Left colon (tissue), 2 donors: ENCODE measurements around the gene COL9A2. TPM values are rescaled to one million over a fixed set of nuclear protein-coding genes. Genes with fewer than 3 reads are reported as not detected.

Experiments used
- ATAC-seq: fragments of 200-7000 bp; cut with Tn5 transposase; one replicate; pipeline ENCODE4 v1.9.1; 2020; ENCODE audit warnings: mild to moderate bottlenecking, moderate library complexity
- DNase-seq, 2 donors: peaks; one replicate each; pipeline ENCODE4 v3.0.0-alpha.2; 2020
- intact Hi-C, 2 donors: fragments of 100-400 bp; cut with DNase I in 1 of 2; cut with micrococcal nuclease in 1 of 2; formaldehyde crosslinking; loops; one replicate each; pipeline versions ENCODE4 v1.11.2 to v1.14.0; 2022; cut with DNase I, micrococcal nuclease
- total RNA-seq, 2 donors: library from RNA; stranded (reverse); fragmentation: NEBNext Ultra II Directional; extraction: Animal tissue kit (Norgen Biotek cat#: 25700); gene quantifications; one replicate each; pipeline ENCODE4 v1.2.1, GENCODE V29; 2021
- donor health status: DM: no; HTN: no; CAD: no.
- donor health status: DM: yes; HTN: yes; CAD: no.

The COL9A2 gene
- total RNA-seq, 2 donors from 2014 or later: 3.7 to 5.7 TPM

GRCh38 chr1:40307186-40307585, 9.9 kb downstream of the COL9A2 start:
- no peak for DNase-seq
- intact Hi-C loops: no loop called here
- no peak for ATAC-seq

GRCh38 chr1:40306296-40306695, 10.8 kb downstream of the COL9A2 start:
- DNase-seq (no peak), ATAC-seq (no peak)
- intact Hi-C loops: no loop called here

DNA sequence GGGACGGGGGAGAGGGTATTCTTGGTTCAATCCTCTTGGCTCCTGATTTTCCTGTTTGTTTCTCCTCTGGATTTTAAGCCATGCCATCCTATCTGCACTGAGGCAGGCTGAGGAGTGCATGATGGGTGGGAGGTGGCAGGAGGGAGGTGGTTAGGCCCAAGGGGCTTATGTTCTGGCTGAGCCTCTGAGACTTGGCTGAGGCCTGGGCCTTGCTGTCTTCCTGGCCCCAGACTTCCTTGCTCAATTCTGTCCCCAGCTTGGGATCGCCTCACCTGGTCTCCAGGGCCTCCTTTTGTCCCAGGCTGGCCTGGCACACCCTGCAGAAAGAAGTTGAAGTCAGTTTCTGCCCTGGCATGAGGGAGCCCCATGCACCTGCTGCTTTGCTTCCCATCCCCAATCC, 11.2 kb downstream of the COL9A2 start:
- no peak for ATAC-seq
- intact Hi-C loops: no loop called here
- DNase-seq: no peak

GRCh38 chr1:40305451-40305850, 11.6 kb downstream of the COL9A2 start:
- ATAC-seq: peak; percentile 73
- DNase-seq: no peak
- intact Hi-C loops: no loop called here

- DNase-seq (no peak), ATAC-seq (no peak)
- intact Hi-C loops: no loop called here
These were observed 13.3 kb downstream of the COL9A2 start for GRCh38 chr1:40303790-40304189.

DNA sequence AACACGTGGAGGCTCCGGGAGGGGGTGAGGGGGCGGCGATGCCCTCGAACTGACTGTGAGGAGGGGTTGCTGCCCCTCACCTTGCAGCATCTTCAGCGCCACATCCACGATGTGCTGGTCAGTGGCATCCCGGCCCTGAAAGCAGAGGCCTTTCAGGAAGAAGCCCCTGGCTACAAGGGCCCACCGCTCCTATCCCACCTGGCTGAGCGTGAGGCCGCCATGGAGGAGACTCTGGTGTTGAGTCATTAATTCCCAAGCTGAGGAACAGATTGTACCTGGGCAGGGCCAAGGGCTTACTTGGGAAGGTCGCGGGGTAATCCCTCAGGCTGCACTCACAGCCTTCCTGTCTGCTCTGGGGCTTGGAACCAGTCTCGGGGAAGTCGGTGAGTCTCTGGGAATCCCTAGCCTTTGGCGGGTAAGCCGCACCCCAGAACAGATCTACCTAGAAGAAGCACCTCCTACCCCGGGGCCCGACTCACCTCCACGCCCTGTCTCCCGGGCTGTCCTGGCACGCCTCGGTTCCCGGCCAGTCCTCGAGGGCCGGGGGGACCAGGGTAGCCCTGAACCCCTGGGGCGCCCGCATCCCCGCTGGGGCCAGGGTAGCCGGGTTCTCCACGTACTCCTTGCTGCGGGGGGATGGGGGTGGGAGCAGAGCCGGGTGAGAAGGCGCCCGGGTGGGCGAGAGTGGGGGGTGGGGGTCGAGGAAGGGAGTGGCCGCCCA, 13.9 kb downstream of the COL9A2 start:
- intact Hi-C loops: no loop called here
- ATAC-seq (no peak), DNase-seq (no peak)

DNA sequence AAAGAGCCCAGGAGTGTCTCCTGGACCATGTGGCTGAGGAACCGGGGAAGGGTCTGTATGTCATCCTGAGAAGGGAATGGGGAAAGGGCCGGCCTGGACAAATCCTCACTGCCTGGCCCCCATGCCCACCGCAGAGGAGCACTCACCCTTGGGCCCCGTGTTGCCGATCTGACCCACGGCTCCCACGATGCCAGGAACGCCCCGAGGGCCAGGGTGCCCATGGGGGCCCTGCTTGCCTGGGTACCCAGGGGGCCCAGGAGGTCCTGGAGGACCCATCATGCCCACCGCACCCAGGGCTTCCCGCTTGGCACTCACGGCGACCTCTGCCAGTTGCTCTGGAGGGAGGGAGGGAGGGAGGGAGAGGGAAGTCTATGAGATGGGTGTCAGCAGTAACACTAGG, 14.6 kb downstream of the COL9A2 start:
- intact Hi-C loops: no loop called here
- no peak for ATAC-seq
- no peak for DNase-seq

- no peak for DNase-seq
- intact Hi-C loops: no loop called here
- ATAC-seq: peak; percentile 31
These were observed 15.4 kb downstream of the COL9A2 start for GRCh38 chr1:40301541-40302299.

DNA sequence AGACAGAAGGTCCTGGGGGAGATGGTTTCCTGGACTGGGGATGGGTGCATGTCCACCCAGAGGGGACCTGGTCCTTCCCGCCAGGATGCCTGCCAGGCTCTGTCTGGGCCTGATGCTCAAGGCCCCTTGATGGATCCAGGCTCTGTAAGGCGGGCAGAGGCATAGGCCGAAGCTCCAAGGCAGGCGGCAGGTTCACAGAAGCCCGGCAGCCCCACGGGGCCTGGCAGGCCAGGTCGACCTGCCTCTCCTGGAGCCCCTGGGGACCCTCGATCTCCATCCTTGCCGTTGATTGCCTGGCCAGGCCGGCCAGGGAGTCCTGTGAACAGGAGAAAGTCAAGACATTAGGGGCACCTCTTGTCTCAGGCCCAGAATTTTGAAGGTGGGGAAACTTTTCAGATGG, 16.0 kb downstream of the COL9A2 start:
- DNase-seq: no peak
- intact Hi-C loops: no loop called here
- no peak for ATAC-seq

DNA sequence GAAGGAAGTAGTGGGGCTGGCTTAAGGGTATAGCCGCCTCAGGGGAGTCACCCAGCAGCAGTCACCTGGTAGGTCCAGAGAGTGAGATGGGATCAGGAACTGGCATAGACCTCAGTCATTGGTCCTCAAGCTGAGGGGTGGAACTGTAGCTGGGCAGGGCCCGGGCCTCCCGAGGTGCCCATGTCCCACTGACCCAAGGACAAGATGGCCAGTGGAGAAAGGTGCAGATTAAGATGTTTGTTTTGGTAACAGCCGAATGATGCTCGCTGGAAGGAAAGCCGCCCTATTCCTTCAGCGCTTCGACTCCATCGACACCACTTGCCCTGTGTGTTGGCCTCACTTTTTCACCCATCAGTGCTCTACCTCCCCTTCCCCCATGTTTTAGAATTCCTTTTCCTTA, 16.4 kb downstream of the COL9A2 start:
- ATAC-seq: no peak
- intact Hi-C loops: no loop called here
- DNase-seq: no peak

GRCh38 chr1:40300249-40300567, 16.9 kb downstream of the COL9A2 start:
- intact Hi-C loops: no loop called here
- DNase-seq (no peak), ATAC-seq (no peak)

- DNase-seq: no peak
- intact Hi-C loops: no loop called here
- no peak for ATAC-seq
These were observed 17.5 kb downstream of the COL9A2 start for GRCh38 chr1:40299366-40300248.

DNA sequence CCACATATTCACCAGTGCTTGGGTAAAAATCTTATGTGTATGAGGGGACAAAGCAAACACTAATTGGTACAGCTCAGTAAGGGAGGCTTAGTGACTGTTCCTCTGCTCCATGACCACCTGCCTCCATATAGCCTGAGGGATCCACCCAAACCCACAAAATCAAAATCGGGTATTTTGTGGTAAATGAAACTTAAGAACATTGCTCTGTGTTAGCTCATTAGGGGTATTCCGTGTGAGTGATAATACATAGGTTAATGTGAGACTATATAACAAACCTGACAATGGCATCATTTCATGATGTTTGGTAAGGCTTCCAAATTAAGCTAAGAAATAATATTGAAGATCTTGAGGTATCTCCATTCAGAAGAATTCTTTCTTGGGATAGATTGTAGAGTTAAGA, 25.8 kb downstream of the COL9A2 start:
- ATAC-seq: no peak
- intact Hi-C loops: no loop called here

GRCh38 chr1:40281853-40282252, 35.2 kb downstream of the COL9A2 start:
- intact Hi-C loops: no loop called here
- no peak for DNase-seq
- peak; percentile 99 for ATAC-seq

More for the DNA sequence above, 25.8 kb downstream of the COL9A2 start:
- DNase-seq: no peak

DNA sequence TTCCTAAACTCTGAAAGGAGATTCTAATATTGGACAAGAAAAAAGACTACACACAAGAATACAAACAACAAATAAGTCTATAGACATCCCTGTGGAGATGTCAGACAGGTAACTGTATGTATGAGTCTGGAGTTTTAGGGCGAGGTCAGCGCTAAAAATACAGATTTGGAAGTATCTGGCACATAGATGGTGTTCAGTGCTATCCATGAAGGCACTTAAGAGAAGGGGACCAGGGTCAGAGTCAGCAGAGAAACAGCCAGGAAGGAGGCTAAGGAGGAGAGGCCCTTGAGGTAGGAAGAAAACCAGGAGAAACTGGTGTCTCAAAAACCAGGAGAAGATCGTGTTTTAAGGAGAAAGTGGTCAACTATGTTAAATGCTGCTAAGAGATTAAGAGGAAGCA, 41.0 kb downstream of the COL9A2 start:
- ATAC-seq: no peak
- no peak for DNase-seq

GRCh38 chr1:40274331-40274730, 42.8 kb downstream of the COL9A2 start:
- DNase-seq (no peak), ATAC-seq (no peak)
- intact Hi-C loops: no loop called here

More for the DNA sequence above, 41.0 kb downstream of the COL9A2 start:
- intact Hi-C loops: no loop called here

DNA sequence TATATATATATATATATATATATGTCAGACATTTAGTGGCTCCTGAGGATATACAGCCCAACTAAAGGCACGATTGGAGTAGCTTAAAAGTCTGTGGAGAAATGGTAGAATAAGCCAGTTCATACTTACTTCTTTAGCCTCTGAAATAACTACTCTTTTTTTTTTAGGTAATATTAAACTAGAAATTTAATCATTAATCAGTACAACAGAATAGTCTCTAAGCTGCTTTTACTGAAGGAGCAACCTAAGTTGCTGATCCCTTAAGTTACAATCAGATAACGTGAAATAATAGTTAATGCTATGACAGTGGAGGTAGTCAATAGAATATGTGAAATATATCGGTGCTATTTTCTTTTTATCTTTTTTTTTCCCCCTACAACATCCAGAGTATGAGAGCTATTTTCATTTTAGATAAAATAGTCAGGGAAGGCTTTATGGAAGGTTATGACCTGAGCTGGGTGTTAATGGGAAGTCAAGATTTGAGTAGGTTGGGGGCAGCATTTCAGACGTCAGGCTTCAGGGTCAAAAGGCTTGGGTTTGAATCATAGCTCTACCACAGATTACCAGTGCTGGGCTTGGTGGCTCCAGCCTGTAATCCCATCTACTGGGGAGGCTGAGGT, 43.4 kb downstream of the COL9A2 start:
- no peak for DNase-seq
- intact Hi-C loops: no loop called here
- no peak for ATAC-seq

DNA sequence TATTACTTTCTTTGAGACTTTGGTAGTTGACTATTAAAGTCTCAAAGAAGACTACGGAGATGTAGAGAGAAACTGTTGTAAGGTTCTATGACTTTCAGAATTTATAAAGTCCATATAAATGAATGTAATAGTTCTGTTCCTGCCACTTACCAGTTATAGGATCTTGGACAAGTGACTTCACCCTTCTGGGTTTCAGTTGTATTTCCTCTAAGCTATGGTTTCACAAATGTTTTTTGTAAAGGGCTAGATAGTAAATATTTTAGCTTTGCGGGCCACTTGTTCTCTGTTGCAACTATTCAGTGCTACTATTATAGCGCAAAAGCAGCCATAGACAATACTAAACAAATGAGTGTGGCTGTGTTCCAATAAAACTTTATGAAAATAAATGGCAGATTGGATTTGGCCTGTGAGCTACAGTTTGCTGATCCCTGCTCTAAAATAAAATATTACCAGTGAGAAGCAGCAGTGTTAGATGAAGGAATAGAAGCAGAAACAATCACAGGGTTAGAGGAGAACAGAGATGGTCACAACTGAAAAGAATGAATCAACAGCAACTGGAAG, 44.4 kb downstream of the COL9A2 start:
- ATAC-seq: no peak
- intact Hi-C loops: no loop called here
- DNase-seq: no peak
